OCI-LY1 (cell line): ENCODE results near the gene COL21A1.

Source experiments
- H2AFZ ChIP-seq: fragments of 200-600 bp; sonication (generic), shearing (Covaris generic); 2 replicates; pipeline ENCODE4 v1.6.0; 2014; ENCODE audit warnings: antibody characterized with exemption, mild to moderate bottlenecking, low read length
- H3F3A ChIP-seq: fragments of 200-600 bp; sonication (generic), shearing (Covaris generic); 2 replicates; pipeline ENCODE4 v1.6.0; 2014; ENCODE audit warnings: mild to moderate bottlenecking, antibody characterized with exemption, low read length, moderate library complexity; ENCODE audit not compliant: insufficient read depth
- H3K27ac ChIP-seq: fragments of 200-600 bp; sonication (generic); 2 replicates; pipeline ENCODE4 v1.5.1; 2014; ENCODE audit warnings: low read length, mixed run types, mild to moderate bottlenecking, low read depth; ENCODE audit not compliant: poor library complexity, severe bottlenecking
- H3K27me3 ChIP-seq: fragments of 200-600 bp; sonication (generic); 2 replicates; pipeline ENCODE4 v1.6.0; 2014; ENCODE audit warnings: antibody characterized with exemption, mild to moderate bottlenecking, low read length, moderate library complexity; ENCODE audit not compliant: insufficient read depth
- H3K36me3 ChIP-seq: fragments of 200-600 bp; sonication (generic); 2 replicates; pipeline ENCODE4 v1.6.1; 2014; ENCODE audit warnings: mild to moderate bottlenecking, antibody characterized with exemption, low read length, moderate library complexity, mixed read lengths; ENCODE audit not compliant: insufficient read depth
- H3K4me1 ChIP-seq: fragments of 200-600 bp; sonication (generic); 2 replicates; pipeline ENCODE4 v1.5.1; 2014; ENCODE audit warnings: mild to moderate bottlenecking, low read length, moderate library complexity; ENCODE audit not compliant: insufficient read depth, severe bottlenecking
- H3K4me2 ChIP-seq: fragments of 200-600 bp; sonication (generic), shearing (Covaris generic); 2 replicates; pipeline ENCODE4 v1.6.1; 2014; ENCODE audit warnings: low read length
- H3K4me3 ChIP-seq: fragments of 200-600 bp; sonication (generic); 2 replicates; pipeline ENCODE4 v1.5.1; 2014; ENCODE audit warnings: low read length, low read depth, mild to moderate bottlenecking, mixed read lengths; ENCODE audit not compliant: poor library complexity, severe bottlenecking
- H3K79me2 ChIP-seq: fragments of 200-600 bp; shearing (Covaris generic); 2 replicates; pipeline ENCODE4 v1.6.1; 2016; ENCODE audit warnings: mixed run types, low read length, mixed read lengths; ENCODE audit not compliant: insufficient read depth
- H3K9ac ChIP-seq: fragments of 200-600 bp; sonication (generic), shearing (Covaris generic); 2 replicates; pipeline ENCODE4 v1.6.1; 2014; ENCODE audit warnings: mild to moderate bottlenecking, low read length, mixed read lengths
- H3K9me2 ChIP-seq: fragments of 200-600 bp; sonication (generic), shearing (Covaris generic); 2 replicates; pipeline ENCODE4 v1.6.1; 2014; ENCODE audit warnings: low read depth, mild to moderate bottlenecking, low read length, mixed read lengths
- H3K9me3 ChIP-seq: fragments of 200-600 bp; shearing (Covaris generic); 2 replicates; pipeline ENCODE4 v1.6.1; 2014; ENCODE audit warnings: low read length, mixed read lengths
- H4K20me1 ChIP-seq: fragments of 200-600 bp; sonication (generic), shearing (Covaris generic); 2 replicates; pipeline ENCODE4 v1.6.0; 2016; ENCODE audit warnings: mild to moderate bottlenecking, low read length; ENCODE audit not compliant: insufficient read depth
- EZH2 ChIP-seq: fragments of 200-600 bp; sonication (generic), shearing (Covaris generic); IDR thresholded peaks from 2 replicates; pipeline ENCODE4 v1.8.0; 2017; ENCODE audit warnings: borderline replicate concordance, mixed run types, mild to moderate bottlenecking, antibody characterized with exemption, low read length, moderate library complexity, mixed read lengths
- TF ChIP-seq, protein P1 (sequence below): fragments of 200-600 bp; sonication (generic), shearing (Covaris generic); IDR thresholded peaks from 2 replicates; pipeline ENCODE4 v1.5.1; 2017; ENCODE audit warnings: mild to moderate bottlenecking, antibody characterized with exemption, low read length, moderate library complexity, mixed read lengths

COL21A1 gene

DNA sequence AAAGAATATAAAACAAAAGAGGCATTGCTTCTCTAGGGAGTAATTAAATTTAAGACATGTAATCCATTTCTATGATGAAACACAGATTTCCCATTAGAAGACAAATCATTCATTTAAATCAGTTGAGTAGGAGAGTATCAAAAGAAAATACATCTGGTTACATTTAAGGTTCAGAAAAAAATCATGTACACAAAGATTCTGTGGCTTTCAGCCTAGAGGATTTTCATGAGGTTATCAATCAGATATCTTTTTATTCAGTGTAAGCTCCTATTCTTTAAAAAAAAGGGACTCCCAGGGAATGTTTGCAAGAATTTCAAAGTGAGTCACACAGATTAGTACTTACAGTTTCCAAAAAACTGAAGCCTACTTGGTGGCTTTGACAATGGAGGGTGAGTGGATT lies 24.9 kb downstream of the COL21A1 start:
- Histone ChIP-seq H2AFZ (no peak overlapping the region), H3K4me2 (no peak overlapping the region), H3K36me3 (no peaks in the 10 kb centered on the region), H4K20me1 (no peaks in the 10 kb centered on the region), H3K9me2 (no peaks in the 10 kb centered on the region), H3K27me3 (no peaks in the 10 kb centered on the region), H3K9me3 (no peaks in the 10 kb centered on the region), H3K4me1 (no peaks in the 10 kb centered on the region), H3K27ac (no peak overlapping the region), H3F3A (no peaks in the 10 kb centered on the region), H3K79me2 (no peaks in the 10 kb centered on the region), H3K4me3 (no peak overlapping the region), H3K9ac (no peak overlapping the region)
- TF ChIP-seq, protein P1, sequence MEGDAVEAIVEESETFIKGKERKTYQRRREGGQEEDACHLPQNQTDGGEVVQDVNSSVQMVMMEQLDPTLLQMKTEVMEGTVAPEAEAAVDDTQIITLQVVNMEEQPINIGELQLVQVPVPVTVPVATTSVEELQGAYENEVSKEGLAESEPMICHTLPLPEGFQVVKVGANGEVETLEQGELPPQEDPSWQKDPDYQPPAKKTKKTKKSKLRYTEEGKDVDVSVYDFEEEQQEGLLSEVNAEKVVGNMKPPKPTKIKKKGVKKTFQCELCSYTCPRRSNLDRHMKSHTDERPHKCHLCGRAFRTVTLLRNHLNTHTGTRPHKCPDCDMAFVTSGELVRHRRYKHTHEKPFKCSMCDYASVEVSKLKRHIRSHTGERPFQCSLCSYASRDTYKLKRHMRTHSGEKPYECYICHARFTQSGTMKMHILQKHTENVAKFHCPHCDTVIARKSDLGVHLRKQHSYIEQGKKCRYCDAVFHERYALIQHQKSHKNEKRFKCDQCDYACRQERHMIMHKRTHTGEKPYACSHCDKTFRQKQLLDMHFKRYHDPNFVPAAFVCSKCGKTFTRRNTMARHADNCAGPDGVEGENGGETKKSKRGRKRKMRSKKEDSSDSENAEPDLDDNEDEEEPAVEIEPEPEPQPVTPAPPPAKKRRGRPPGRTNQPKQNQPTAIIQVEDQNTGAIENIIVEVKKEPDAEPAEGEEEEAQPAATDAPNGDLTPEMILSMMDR, result no peak
- no peak for TF ChIP-seq EZH2

GRCh38 chr6:56220078-56220477 lies 27.3 kb downstream of the COL21A1 start:
- no peaks in the 10 kb centered on the region for H4K20me1 ChIP-seq
- no peak overlapping the region for H2AFZ ChIP-seq
- TF ChIP-seq EZH2, result no peak
- TF ChIP-seq, protein P1, result no peak
- no peak overlapping the region for H3K27ac ChIP-seq
- no peaks in the 10 kb centered on the region for H3K9me2 ChIP-seq
- H3K27me3 ChIP-seq, result no peaks in the 10 kb centered on the region
- no peak overlapping the region for H3K4me2 ChIP-seq
- no peaks in the 10 kb centered on the region for H3K79me2 ChIP-seq
- H3K4me3 ChIP-seq, result no peak overlapping the region
- H3K36me3 ChIP-seq, result no peaks in the 10 kb centered on the region
- H3F3A ChIP-seq, result no peaks in the 10 kb centered on the region
- no peak overlapping the region for H3K9ac ChIP-seq
- H3K9me3 ChIP-seq, result no peaks in the 10 kb centered on the region
- H3K4me1 ChIP-seq, result no peaks in the 10 kb centered on the region

DNA sequence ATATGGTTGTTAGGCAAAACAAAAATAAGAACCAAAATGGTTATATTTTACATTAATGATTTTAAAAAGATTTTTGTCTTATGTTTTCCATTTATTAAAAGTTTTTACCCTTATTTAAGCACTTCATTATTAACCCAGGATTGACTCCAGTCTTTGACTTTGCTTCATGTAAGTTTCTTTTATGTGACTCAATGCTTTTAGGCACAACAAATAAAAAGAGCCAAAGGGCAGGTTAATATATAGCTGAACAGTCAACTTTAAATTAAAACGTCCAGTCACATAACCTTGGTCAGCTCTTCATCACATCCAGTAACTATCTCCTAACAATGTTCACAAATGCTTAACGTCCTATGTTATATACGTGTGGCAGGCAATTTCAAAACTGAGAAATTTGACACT lies 32.7 kb downstream of the COL21A1 start:
- Histone ChIP-seq H3K4me3 (no peak overlapping the region), H3K36me3 (no peaks in the 10 kb centered on the region), H4K20me1 (no peaks in the 10 kb centered on the region), H3K4me2 (no peak overlapping the region), H3K9ac (no peak overlapping the region), H3K4me1 (no peaks in the 10 kb centered on the region), H3K79me2 (no peaks in the 10 kb centered on the region), H2AFZ (no peak overlapping the region), H3F3A (no peaks in the 10 kb centered on the region), H3K27ac (no peak overlapping the region), H3K9me3 (no peaks in the 10 kb centered on the region), H3K9me2 (no peaks in the 10 kb centered on the region), H3K27me3 (no peaks in the 10 kb centered on the region)
- TF ChIP-seq EZH2, result no peak
- TF ChIP-seq, protein P1, result no peak
